Measurements from ENCODE around the gene PCDHB7. TPM values are rescaled to one million over a fixed set of nuclear protein-coding genes. Genes with fewer than 3 reads are reported as not detected.
"Not testable (repeated sequence)": the region's sequence is repeated elsewhere in the genome, so short reads cannot be mapped to it uniquely, and the experiment has no call there.

Gene PCDHB7
- total RNA-seq, 1 donor: under 0.01 TPM

DNA sequence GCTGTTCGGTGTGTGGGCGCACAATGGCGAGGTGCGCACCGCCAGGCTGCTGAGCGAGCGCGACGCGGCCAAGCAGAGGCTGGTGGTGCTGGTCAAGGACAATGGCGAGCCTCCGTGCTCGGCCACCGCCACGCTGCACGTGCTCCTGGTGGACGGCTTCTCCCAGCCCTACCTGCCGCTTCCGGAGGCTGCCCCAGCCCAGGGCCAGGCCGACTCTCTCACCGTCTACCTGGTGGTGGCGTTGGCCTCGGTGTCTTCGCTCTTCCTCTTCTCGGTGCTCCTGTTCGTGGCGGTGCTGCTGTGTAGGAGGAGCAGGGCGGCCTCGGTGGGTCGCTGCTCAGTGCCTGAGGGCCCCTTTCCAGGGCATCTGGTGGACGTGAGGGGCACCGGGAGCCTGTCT lies 7.4 kb downstream of the PCDHB7 start:
- DNase-seq (ENCODE audit: low read depth in 2 of 3, low spot score in 2 of 3): not testable (repeated sequence)

GRCh38 chr5:141180313-141180712 lies 7.9 kb downstream of the PCDHB7 start:
- DNase-seq (ENCODE audit: low read depth in 2 of 3, low spot score in 2 of 3): no peak

GRCh38 chr5:141182248-141182647 lies 9.8 kb downstream of the PCDHB7 start, which contains the start of gene PCDHB16:
Gene PCDHB16 (plus strand): TSS chr5:141182387. CDS start chr5:141182560, 173 bp downstream.
- no peak for DNase-seq (ENCODE audit: low read depth in 2 of 3, low spot score in 2 of 3)

DNA sequence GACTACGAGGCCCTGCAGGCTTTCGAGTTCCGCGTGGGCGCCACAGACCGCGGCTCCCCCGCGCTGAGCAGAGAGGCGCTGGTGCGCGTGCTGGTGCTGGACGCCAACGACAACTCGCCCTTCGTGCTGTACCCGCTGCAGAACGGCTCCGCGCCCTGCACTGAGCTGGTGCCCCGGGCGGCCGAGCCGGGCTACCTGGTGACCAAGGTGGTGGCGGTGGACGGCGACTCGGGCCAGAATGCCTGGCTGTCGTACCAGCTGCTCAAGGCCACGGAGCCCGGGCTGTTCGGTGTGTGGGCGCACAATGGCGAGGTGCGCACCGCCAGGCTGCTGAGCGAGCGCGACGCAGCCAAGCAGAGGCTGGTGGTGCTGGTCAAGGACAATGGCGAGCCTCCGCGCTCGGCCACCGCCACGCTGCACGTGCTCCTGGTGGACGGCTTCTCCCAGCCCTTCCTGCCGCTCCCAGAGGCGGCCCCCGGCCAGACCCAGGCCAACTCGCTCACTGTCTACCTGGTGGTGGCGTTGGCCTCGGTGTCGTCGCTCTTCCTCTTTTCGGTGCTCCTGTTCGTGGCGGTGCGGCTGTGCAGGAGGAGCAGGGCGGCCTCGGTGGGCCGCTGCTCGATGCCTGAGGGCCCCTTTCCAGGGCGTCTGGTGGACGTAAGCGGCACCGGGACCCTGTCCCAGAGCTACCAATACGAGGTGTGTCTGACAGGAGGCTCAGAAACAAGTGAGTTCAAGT lies 11.8 kb downstream of the PCDHB7 start:
- DNase-seq (ENCODE audit: low read depth in 2 of 3, low spot score in 2 of 3): not testable (repeated sequence)

DNA sequence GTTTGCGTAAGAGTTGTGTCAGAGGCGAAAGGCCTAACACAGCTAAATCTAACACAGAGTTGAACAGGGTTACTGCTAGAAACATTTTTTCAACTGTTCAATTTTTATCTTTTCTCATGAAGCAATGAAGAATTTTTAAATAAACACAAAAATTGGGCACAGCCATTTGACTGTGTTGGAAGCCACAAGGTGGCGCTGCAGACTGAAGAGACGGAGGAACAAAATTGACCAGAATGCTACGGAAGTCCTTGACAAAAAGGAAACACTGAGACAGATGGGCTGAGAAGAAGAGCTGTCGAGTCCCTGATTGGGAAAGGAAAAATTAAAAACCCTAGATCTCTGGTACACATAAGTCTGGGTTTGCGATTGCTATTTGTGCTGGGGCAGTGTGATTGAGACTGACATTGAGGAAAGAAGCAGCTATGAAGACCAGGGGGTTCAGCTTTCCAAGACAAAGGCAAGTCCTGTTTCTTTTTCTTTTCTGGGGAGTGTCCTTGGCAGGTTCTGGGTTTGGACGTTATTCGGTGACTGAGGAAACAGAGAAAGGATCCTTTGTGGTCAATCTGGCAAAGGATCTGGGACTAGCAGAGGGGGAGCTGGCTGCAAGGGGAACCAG lies 14.6 kb downstream of the PCDHB7 start, which contains the start of gene PCDHB9:
TSS of gene PCDHB9 (plus strand) at position 265 of the 616 bp plus-strand sequence. CDS start at position 423, 158 bp downstream.
- peak in 1 of 3 donors; percentile 12 for DNase-seq (ENCODE audit: low read depth in 2 of 3, low spot score in 2 of 3)

DNA sequence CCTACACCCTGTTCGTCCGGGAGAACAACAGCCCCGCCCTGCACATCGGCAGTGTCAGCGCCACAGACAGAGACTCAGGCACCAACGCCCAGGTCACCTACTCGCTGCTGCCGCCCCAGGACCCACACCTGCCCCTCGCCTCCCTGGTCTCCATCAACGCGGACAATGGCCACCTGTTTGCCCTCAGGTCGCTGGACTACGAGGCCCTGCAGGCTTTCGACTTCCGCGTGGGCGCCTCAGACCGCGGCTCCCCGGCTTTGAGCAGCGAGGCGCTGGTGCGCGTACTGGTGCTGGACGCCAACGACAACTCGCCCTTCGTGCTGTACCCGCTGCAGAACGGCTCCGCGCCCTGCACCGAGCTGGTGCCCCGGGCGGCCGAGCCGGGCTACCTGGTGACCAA lies 16.2 kb downstream of the PCDHB7 start:
- not testable (repeated sequence) for DNase-seq (ENCODE audit: low read depth in 2 of 3, low spot score in 2 of 3)

DNA sequence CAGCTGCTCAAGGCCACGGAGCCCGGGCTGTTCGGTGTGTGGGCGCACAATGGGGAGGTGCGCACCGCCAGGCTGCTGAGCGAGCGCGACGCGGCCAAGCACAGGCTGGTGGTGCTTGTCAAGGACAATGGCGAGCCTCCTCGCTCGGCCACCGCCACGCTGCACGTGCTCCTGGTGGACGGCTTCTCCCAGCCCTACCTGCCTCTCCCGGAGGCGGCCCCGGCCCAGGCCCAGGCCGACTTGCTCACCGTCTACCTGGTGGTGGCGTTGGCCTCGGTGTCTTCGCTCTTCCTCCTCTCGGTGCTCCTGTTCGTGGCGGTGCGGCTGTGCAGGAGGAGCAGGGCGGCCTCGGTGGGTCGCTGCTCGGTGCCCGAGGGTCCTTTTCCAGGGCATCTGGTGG lies 16.7 kb downstream of the PCDHB7 start:
- not testable (repeated sequence) for DNase-seq (ENCODE audit: low read depth in 2 of 3, low spot score in 2 of 3)

DNA sequence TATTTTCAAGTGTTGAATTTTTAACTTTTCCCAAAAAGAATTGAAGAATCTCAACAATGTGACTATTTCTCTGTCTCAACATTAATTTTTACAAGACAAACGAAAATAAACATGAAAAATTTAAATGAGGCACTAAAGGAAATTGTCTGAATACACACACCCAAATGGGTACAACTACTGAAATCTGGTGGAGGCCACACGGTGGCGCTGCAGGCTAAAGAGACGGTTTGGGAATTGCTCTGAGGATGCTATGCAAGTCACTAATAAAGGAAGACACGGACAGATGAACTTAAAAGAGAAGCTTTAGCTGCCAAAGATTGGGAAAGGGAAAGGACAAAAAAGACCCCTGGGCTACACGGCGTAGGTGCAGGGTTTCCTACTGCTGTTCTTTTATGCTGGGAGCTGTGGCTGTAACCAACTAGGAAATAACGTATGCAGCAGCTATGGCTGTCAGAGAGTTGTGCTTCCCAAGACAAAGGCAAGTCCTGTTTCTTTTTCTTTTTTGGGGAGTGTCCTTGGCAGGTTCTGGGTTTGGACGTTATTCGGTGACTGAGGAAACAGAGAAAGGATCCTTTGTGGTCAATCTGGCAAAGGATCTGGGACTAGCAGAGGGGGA lies 19.8 kb downstream of the PCDHB7 start, which contains the start of gene PCDHB10:
TSS of gene PCDHB10 (plus strand) at position 244 of the 616 bp plus-strand sequence. CDS start at position 444, 200 bp downstream.
- peak in 1 of 3 donors; percentile 24 for DNase-seq (ENCODE audit: low read depth in 2 of 3, low spot score in 2 of 3)

DNA sequence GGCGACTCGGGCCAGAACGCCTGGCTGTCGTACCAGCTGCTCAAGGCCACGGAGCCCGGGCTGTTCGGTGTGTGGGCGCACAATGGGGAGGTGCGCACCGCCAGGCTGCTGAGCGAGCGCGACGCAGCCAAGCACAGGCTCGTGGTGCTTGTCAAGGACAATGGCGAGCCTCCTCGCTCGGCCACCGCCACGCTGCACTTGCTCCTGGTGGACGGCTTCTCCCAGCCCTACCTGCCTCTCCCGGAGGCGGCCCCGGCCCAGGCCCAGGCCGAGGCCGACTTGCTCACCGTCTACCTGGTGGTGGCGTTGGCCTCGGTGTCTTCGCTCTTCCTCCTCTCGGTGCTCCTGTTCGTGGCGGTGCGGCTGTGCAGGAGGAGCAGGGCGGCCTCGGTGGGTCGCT lies 21.9 kb downstream of the PCDHB7 start:
- DNase-seq (ENCODE audit: low read depth in 2 of 3, low spot score in 2 of 3): not testable (repeated sequence)

DNA sequence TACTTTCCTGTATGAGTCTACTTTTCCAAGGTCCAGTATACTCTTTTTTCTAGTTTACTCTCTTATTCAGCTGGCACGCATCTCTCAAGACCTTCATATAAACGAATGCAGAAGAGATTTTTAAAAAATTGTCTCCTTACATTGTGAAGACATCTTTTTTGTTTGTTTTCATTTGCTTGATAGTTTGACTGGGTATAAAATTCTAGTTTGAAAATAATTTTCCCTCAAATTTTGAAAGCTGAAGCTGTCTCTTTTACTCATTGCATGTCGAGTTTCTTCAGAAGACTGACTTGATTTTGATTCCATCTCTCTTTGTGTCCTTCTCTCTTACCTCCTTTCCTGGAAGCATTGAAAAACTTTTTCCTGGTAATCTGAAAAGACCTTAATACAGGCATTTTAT lies 23.9 kb downstream of the PCDHB7 start:
- no peak for DNase-seq (ENCODE audit: low read depth in 2 of 3, low spot score in 2 of 3)

- DNase-seq (ENCODE audit: low read depth in 2 of 3, low spot score in 2 of 3): peak in 1 of 3 donors; percentile 16
Observed at GRCh38 chr5:141199359-141200235, 27.2 kb downstream of the PCDHB7 start, which contains the start of gene PCDHB11. Gene PCDHB11 (plus strand): TSS chr5:141199627. CDS start chr5:141199775, 148 bp downstream.

- DNase-seq (ENCODE audit: low read depth in 2 of 3, low spot score in 2 of 3): not testable (repeated sequence)
Observed at GRCh38 chr5:141201126-141201525, 28.7 kb downstream of the PCDHB7 start.

DNA sequence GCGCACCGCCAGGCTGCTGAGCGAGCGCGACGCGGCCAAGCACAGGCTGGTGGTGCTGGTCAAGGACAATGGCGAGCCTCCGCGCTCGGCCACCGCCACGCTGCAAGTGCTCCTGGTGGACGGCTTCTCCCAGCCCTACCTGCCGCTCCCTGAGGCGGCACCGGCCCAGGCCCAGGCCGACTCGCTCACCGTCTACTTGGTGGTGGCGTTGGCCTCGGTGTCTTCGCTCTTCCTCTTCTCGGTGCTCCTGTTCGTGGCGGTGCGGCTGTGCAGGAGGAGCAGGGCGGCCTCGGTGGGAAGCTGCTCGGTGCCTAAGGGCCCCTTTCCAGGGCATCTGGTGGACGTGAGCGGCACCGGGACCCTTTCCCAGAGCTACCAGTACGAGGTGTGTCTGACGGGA lies 29.2 kb downstream of the PCDHB7 start:
- DNase-seq (ENCODE audit: low read depth in 2 of 3, low spot score in 2 of 3): not testable (repeated sequence)

- DNase-seq (ENCODE audit: low read depth in 2 of 3, low spot score in 2 of 3): no peak
Observed at GRCh38 chr5:141208478-141208877, 36.0 kb downstream of the PCDHB7 start, which contains the start of gene PCDHB12. Gene PCDHB12 (plus strand): TSS chr5:141208719. CDS start chr5:141208908, 189 bp downstream.

- DNase-seq (ENCODE audit: low read depth in 2 of 3, low spot score in 2 of 3): not testable (repeated sequence)
Observed at GRCh38 chr5:141210281-141210680, 37.8 kb downstream of the PCDHB7 start.

- not testable (repeated sequence) for DNase-seq (ENCODE audit: low read depth in 2 of 3, low spot score in 2 of 3)
Observed at GRCh38 chr5:141210849-141211248, 38.4 kb downstream of the PCDHB7 start.

DNA sequence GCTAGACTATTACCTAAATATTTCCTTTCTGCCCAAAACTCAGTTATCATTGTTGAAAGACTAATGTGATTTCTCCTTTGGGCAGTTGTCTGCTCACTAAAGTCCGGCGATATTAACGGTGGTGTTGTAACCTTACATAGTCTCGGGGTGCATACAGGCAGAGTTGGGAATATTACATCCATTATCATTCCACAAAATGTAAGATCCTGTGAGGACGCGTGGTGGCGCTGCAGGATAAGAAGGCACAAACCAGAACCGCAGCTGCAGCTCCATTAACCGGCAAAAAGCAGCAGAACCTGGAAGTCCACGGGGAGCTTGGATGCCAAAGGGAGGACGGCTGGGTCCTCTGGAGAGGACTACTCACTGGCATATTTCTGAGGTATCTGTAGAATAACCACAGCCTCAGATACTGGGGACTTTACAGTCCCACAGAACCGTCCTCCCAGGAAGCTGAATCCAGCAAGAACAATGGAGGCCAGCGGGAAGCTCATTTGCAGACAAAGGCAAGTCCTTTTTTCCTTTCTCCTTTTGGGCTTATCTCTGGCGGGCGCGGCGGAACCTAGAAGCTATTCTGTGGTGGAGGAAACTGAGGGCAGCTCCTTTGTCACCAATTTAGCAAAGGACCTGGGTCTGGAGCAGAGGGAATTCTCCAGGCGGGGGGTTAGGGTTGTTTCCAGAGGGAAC lies 41.4 kb downstream of the PCDHB7 start, which contains the start of gene PCDHB13:
TSS of gene PCDHB13 (plus strand) at position 264 of the 684 bp plus-strand sequence. CDS start at position 469, 205 bp downstream.
- peak in 1 of 3 donors; percentile 17 for DNase-seq (ENCODE audit: low read depth in 2 of 3, low spot score in 2 of 3)

DNA sequence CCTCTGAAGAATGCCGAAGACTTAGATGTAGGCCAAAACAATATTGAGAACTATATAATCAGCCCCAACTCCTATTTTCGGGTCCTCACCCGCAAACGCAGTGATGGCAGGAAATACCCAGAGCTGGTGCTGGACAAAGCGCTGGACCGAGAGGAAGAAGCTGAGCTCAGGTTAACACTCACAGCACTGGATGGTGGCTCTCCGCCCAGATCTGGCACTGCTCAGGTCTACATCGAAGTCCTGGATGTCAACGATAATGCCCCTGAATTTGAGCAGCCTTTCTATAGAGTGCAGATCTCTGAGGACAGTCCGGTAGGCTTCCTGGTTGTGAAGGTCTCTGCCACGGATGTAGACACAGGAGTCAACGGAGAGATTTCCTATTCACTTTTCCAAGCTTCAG lies 42.1 kb downstream of the PCDHB7 start:
- not testable (repeated sequence) for DNase-seq (ENCODE audit: low read depth in 2 of 3, low spot score in 2 of 3)

DNA sequence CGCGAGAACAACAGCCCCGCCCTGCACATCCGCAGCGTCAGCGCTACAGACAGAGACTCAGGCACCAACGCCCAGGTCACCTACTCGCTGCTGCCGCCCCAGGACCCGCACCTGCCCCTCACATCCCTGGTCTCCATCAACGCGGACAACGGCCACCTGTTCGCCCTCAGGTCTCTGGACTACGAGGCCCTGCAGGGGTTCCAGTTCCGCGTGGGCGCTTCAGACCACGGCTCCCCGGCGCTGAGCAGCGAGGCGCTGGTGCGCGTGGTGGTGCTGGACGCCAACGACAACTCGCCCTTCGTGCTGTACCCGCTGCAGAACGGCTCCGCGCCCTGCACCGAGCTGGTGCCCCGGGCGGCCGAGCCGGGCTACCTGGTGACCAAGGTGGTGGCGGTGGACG lies 43.1 kb downstream of the PCDHB7 start:
- not testable (repeated sequence) for DNase-seq (ENCODE audit: low read depth in 2 of 3, low spot score in 2 of 3)

All from hematopoietic multipotent progenitor cell (in vitro differentiated cells).